K562 (cell line): ENCODE results near the gene RPP25. TPM values are rescaled to one million over a fixed set of nuclear protein-coding genes. Genes with fewer than 3 reads are reported as not detected.

Source experiments
- ATAC-seq: fragments of 200-7000 bp; cut with Tn5 transposase; 3 replicates; pipeline ENCODE4 v1.9.1; 2020; ENCODE audit warnings: moderate library complexity
- BruUV-seq: library from RNA; stranded (reverse); fragments of 400-500 nt; replicated peaks from 2 replicates; lab custom pipeline; 2021; lab: Mats Ljungman, UMichigan
- CTCF ChIA-PET: fragments of 300-600 bp; formaldehyde crosslinking; extraction: SDS; loops from one replicate; lab custom pipeline; 2021; ENCODE audit warnings: low intra/inter-chr PET ratio; lab: Yijun Ruan, JAX
- POLR2A ChIA-PET: fragments of 300-600, 350-650 bp; sonication (Branson Sonifier 250); formaldehyde crosslinking; extraction: SDS; loops from one replicate; lab custom pipeline; 2021; ENCODE audit warnings: antibody characterized with exemption, inconsistent platforms; lab: Yijun Ruan, JAX
- DNase-seq, 4 experiments: peaks; one replicate each; pipeline versions ENCODE4 v3.0.0 to v3.0.0-alpha.2; 2011 to 2018; ENCODE audit warnings: low spot score in 3 of 4, mixed read lengths in 3 of 4; ENCODE audit errors: extremely low read depth in 1 of 4
- FAIRE-seq: peaks from 2 replicates; lab custom pipeline; 2011; peaks lifted over from hg19 to GRCh38; lab: Jason Lieb, UNC
- H2AFZ ChIP-seq: 2 replicates; pipeline ENCODE4 v1.6.0; 2011; ENCODE audit warnings: low read depth, low read length, control low read depth, inconsistent platforms
- H3K27ac ChIP-seq: fragments of 200-600 bp; 3 replicates; pipeline ENCODE4 v1.8.0; 2011; ENCODE audit warnings: low read depth, mild to moderate bottlenecking, control low read depth, inconsistent platforms, low read length, moderate library complexity, mixed read lengths; ENCODE audit errors: extremely low read depth
- H3K27me3 ChIP-seq, 2 experiments: fragments of 300-600 bp in 1 of 2; 2 replicates in 1 of 2; 3 replicates in 1 of 2; pipeline versions ENCODE4 v1.6.0 to v1.8.0; 2011; ENCODE audit warnings: inconsistent platforms in 2 of 2, low read length in 2 of 2, mild to moderate bottlenecking in 1 of 2, mixed read lengths in 1 of 2, moderate library complexity in 1 of 2; ENCODE audit not compliant: control insufficient read depth in 2 of 2, insufficient read depth in 2 of 2
- H3K36me3 ChIP-seq: fragments of 300-600 bp; 3 replicates; pipeline ENCODE4 v1.8.0; 2011; ENCODE audit warnings: mild to moderate bottlenecking, low read length, inconsistent platforms; ENCODE audit not compliant: control insufficient read depth, insufficient read depth
- H3K4me1 ChIP-seq, 2 experiments: fragments of 200-600 bp in 1 of 2; replicated peaks in 1 of 2; 2 replicates in 1 of 2; 3 replicates in 1 of 2; pipeline versions ENCODE4 v1.5.1 to v1.8.0; 2011; ENCODE audit warnings: inconsistent platforms in 2 of 2, low read length in 2 of 2, mild to moderate bottlenecking in 1 of 2, mixed read lengths in 1 of 2, moderate library complexity in 1 of 2; ENCODE audit not compliant: control insufficient read depth in 2 of 2, insufficient read depth in 2 of 2
- H3K4me2 ChIP-seq: 2 replicates; pipeline ENCODE4 v1.6.1; 2011; ENCODE audit warnings: low read length, control low read depth, inconsistent platforms, mixed read lengths; ENCODE audit not compliant: insufficient read depth
- H3K4me3 ChIP-seq: fragments of 200-600 bp; sonication (generic), shearing (Covaris generic); 2 replicates; pipeline ENCODE4 v1.5.1; 2016; ENCODE audit warnings: control low read depth, inconsistent platforms
- H3K79me2 ChIP-seq: fragments of 200-600 bp; 3 replicates; pipeline ENCODE4 v1.8.0; 2011; ENCODE audit warnings: low read length, inconsistent platforms; ENCODE audit not compliant: control insufficient read depth, insufficient read depth
- H3K9ac ChIP-seq, 2 experiments: 2 replicates each; pipeline versions ENCODE4 v1.6.0 to v1.6.1; 2011; ENCODE audit warnings: low read depth in 2 of 2, low read length in 2 of 2, control low read depth in 1 of 2, inconsistent platforms in 1 of 2, mild to moderate bottlenecking in 1 of 2, mixed read lengths in 1 of 2; ENCODE audit not compliant: insufficient read depth in 1 of 2
- H3K9me1 ChIP-seq: one replicate; pipeline ENCODE4 v1.6.0; 2011; ENCODE audit warnings: inconsistent platforms, mild to moderate bottlenecking, low read length, moderate library complexity; ENCODE audit not compliant: control insufficient read depth, insufficient read depth
- H3K9me3 ChIP-seq: replicated peaks from 2 replicates; pipeline ENCODE4 v1.5.1; 2011; ENCODE audit warnings: low read depth, low read length, inconsistent platforms; ENCODE audit not compliant: control insufficient read depth, insufficient read depth
- H4K20me1 ChIP-seq: replicated peaks from 2 replicates; pipeline ENCODE4 v1.6.1; 2011; ENCODE audit warnings: low read length, inconsistent platforms, mixed read lengths; ENCODE audit not compliant: control insufficient read depth, insufficient read depth
- CBX1 ChIP-seq: sonication (generic); IDR thresholded peaks from 2 replicates; pipeline ENCODE4 v1.6.1; 2016; ENCODE audit warnings: antibody characterized with exemption, low read depth, mild to moderate bottlenecking
- CREBBP ChIP-seq: IDR thresholded peaks from one replicate; pipeline ENCODE4 v1.6.1; 2012; ENCODE audit warnings: low read depth, mild to moderate bottlenecking, control low read depth, inconsistent platforms, low read length
- EHMT2 ChIP-seq: fragments of 450-650 bp; IDR thresholded peaks from 2 replicates; pipeline ENCODE4 v1.6.1; 2018; ENCODE audit warnings: antibody characterized with exemption
- ESRRA ChIP-seq: fragments of 450-650 bp; IDR thresholded peaks from 2 replicates; pipeline ENCODE4 v1.6.1; 2014; ENCODE audit warnings: low read depth, mild to moderate bottlenecking, moderate library complexity, borderline replicate concordance
- GMEB1 ChIP-seq: fragments of 250-450 bp; sonication (Bioruptor Pico); IDR thresholded peaks from 2 replicates; pipeline ENCODE4 v1.4.0; 2020; ENCODE audit warnings: mild to moderate bottlenecking
- KDM2B ChIP-seq: fragments of 250-450 bp; sonication (Bioruptor Pico); IDR thresholded peaks from 2 replicates; pipeline ENCODE4 v1.8.0; 2021; ENCODE audit warnings: mild to moderate bottlenecking, moderate library complexity
- MTA1 ChIP-seq: fragments of 450-650 bp; IDR thresholded peaks from 2 replicates; pipeline ENCODE4 v1.6.1; 2017; ENCODE audit warnings: borderline replicate concordance
- MTF1 ChIP-seq: fragments of 250-450 bp; sonication (Bioruptor Pico); IDR thresholded peaks from 2 replicates; pipeline ENCODE4 v1.9.0; 2021; ENCODE audit warnings: moderate library complexity, mild to moderate bottlenecking, inconsistent platforms, borderline replicate concordance
- POLR2H ChIP-seq: IDR thresholded peaks from 2 replicates; pipeline ENCODE4 v1.6.1; 2016; ENCODE audit warnings: missing genetic modification characterization, low read depth, mild to moderate bottlenecking, control low read depth, missing compliant biosample characterization, moderate library complexity
- PURB ChIP-seq: sonication (generic); formaldehyde crosslinking; IDR thresholded peaks from 2 replicates; pipeline ENCODE4 v1.9.0; 2021; ENCODE audit warnings: low read depth, mild to moderate bottlenecking, missing genetic modification reagents
- RFX1 ChIP-seq: fragments of 450-650 bp; IDR thresholded peaks from 2 replicates; pipeline ENCODE4 v1.6.1; 2016; ENCODE audit warnings: mild to moderate bottlenecking, moderate library complexity
- SMARCA5 ChIP-seq: fragments of 450-650 bp; IDR thresholded peaks from 2 replicates; pipeline ENCODE4 v1.6.1; 2016
- ZEB2 ChIP-seq: fragments of 450-650 bp; IDR thresholded peaks from 2 replicates; pipeline ENCODE4 v1.6.1; 2016
- ZNF232 ChIP-seq: sonication (generic); formaldehyde crosslinking; IDR thresholded peaks from 2 replicates; pipeline ENCODE4 v1.8.0; 2022; ENCODE audit warnings: mild to moderate bottlenecking, missing genetic modification reagents
- WGBS: fragments of 100-300 bp; shearing (Covaris generic); methylation state at CpG from one replicate; pipeline ENCODE4 v1.1.6; 2016; ENCODE audit warnings: low coverage, mixed read lengths; ENCODE audit not compliant: insufficient coverage; ENCODE audit errors: missing lambda C conversion rate; 5-methylcytosine and 5-hydroxymethylcytosine counted together
- in situ Hi-C: fragments of 300-500 bp; cut with MboI; formaldehyde crosslinking; loops from 4 replicates; pipeline ENCODE4 v1.15.0; 2018; ENCODE audit warnings: inconsistent platforms, mixed read lengths
- intact Hi-C: fragments of 100-400 bp; cut with micrococcal nuclease; formaldehyde crosslinking; loops from 2 replicates; pipeline ENCODE4 v1.14.2; 2022
- polyA plus RNA-seq, 8 experiments: library from polyadenylated mRNA; depleted of rRNA in 4 of 8; stranded (reverse) in 5 of 8; unstranded in 3 of 8; fragments of >200 nt; fragmentation: Nextera tagmentation in 2 of 8; fragmentation: Illumina TruSeq in 1 of 8; extraction: Ambion mirVana in 2 of 8; extraction: Trizol in 1 of 8; gene quantifications; 2 replicates each; pipeline versions ENCODE4 v1.2.1 to v1.2.3, GENCODE V29; 2011 to 2014; ENCODE audit warnings: inconsistent platforms in 1 of 8, missing spikeins in 1 of 8
- total RNA-seq, 7 experiments: library from RNA; depleted of rRNA in 6 of 7; stranded (reverse); fragments of >200 nt in 6 of 7; fragmentation: Illumina TruSeq in 2 of 7; extraction: Trizol in 2 of 7; gene quantifications; 2 replicates each; pipeline versions ENCODE4 v1.2.1 to v1.2.3, GENCODE V29; 2011 to 2021; ENCODE audit warnings: low replicate concordance in 1 of 7
- TF ChIP-seq, protein P1 (sequence below): fragments of 250-450 bp; sonication (Bioruptor Pico); IDR thresholded peaks from 2 replicates; pipeline ENCODE4 v1.5.0; 2021; ENCODE audit warnings: mild to moderate bottlenecking, borderline replicate concordance
- TF ChIP-seq, protein P2 (sequence below): fragments of 250-450 bp; sonication (Bioruptor Pico); IDR thresholded peaks from 2 replicates; pipeline ENCODE4 v1.8.0; 2021; ENCODE audit warnings: mild to moderate bottlenecking, moderate library complexity

RPP25 gene
- total and polyA plus RNA-seq, 9 of the 15 experiments (the other 6 are each of a cell fraction or from before 2014, with no cell fraction given), result 1.1 to 12.3 (median 5.6) TPM

DNA sequence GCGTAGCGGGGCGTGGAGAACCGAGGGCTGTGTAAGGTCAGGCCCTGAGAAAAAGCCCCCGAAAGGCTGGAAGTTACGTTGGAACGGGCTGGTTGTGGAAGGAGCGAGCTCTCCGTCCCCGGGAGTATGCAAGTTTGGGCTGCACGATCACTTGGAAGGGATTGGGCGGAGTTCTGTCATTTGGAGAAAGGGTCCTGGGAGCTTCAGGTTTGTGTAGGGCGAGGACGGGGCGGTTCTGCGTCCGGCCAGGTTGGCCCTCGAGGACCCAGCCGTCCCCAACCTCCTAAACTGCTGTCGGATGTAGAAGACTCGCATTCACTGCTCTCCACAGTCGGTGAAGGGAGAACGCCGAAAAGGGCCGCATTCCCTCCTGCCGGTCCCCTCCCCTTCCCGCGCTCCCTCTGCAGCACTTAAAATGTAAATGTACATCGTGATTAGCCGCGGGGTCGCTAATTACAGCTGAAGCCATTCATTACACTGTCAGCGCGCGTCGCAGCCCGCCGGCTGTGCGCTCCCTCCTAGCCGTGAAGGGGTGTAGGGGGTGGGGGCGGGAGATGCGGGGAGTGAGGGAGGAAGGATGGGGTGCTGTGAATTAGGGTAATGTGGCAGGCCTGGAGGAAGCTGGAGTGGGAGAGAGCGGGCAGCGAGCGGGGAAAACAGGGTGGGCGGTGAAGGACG is 2.5 kb upstream of the RPP25 start:
- Histone ChIP-seq H3K79me2 (peaks cover 7% of the 10 kb centered on the region; the same call in 1 of the 3 replicates), H3K27ac (no peak overlapping the region), H3K4me2 (no peak overlapping the region), H3K36me3 (no peaks in the 10 kb centered on the region), H3K4me1 (peaks cover 30 to 50% of the 10 kb centered on the region in 2 experiments), H3K4me3 (no peak overlapping the region), H3K9ac (no peak overlapping the region), H4K20me1 (peaks cover 24% of the 10 kb centered on the region), H3K9me3 (no peaks in the 10 kb centered on the region), H3K27me3 (peaks cover 33 to 53% of the 10 kb centered on the region in 2 experiments), H2AFZ (no peak overlapping the region)
- in situ Hi-C loops, result no loop called here
- 33% methylated on average over 35 of the region's 47 CpGs for WGBS
- no TSS peak for BruUV-seq
- ChIA-PET POLR2A (interaction anchor here (0.6 to 1.4 kb wide), 4 partner anchors 16 to 357 kb away, joined by 3 to 5 read pairs (median 4); no protein-coding TSS in a partner anchor), CTCF (interaction anchor here (0.6 kb wide), 2 partner anchors 231 to 287 kb away, joined by 3 read pairs; no protein-coding TSS in a partner anchor)
- intact Hi-C loops, result loop anchor here (10.0 kb wide), 2 partner anchors 246 to 584 kb away; partner anchors contain the start of gene C15orf39
- no peak for FAIRE-seq
- peak in 1 of 4 experiments; percentile 7 for DNase-seq
- ATAC-seq, result no peak
- TF ChIP-seq ZEB2 (no peak), MTA1 (no peak), SMARCA5 (no peak), PURB (CRISPR knock-in tag) (no peak), MTF1 (CRISPR knock-in tag) (no peak), KDM2B (CRISPR knock-in tag) (no peak), GMEB1 (CRISPR knock-in tag) (no peak), CBX1 (no peak), EHMT2 (no peak), CREBBP (no peak), POLR2H (tag) (no peak), RFX1 (no peak), ZNF232 (CRISPR knock-in tag) (no peak), ESRRA (no peak)
- TF ChIP-seq, protein P1, sequence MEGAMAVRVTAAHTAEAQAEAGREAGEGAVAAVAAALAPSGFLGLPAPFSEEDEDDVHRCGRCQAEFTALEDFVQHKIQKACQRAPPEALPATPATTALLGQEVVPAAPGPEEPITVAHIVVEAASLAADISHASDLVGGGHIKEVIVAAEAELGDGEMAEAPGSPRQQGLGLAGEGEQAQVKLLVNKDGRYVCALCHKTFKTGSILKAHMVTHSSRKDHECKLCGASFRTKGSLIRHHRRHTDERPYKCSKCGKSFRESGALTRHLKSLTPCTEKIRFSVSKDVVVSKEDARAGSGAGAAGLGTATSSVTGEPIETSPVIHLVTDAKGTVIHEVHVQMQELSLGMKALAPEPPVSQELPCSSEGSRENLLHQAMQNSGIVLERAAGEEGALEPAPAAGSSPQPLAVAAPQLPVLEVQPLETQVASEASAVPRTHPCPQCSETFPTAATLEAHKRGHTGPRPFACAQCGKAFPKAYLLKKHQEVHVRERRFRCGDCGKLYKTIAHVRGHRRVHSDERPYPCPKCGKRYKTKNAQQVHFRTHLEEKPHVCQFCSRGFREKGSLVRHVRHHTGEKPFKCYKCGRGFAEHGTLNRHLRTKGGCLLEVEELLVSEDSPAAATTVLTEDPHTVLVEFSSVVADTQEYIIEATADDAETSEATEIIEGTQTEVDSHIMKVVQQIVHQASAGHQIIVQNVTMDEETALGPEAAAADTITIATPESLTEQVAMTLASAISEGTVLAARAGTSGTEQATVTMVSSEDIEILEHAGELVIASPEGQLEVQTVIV (CRISPR knock-in tag), result no peak
- TF ChIP-seq, protein P2, sequence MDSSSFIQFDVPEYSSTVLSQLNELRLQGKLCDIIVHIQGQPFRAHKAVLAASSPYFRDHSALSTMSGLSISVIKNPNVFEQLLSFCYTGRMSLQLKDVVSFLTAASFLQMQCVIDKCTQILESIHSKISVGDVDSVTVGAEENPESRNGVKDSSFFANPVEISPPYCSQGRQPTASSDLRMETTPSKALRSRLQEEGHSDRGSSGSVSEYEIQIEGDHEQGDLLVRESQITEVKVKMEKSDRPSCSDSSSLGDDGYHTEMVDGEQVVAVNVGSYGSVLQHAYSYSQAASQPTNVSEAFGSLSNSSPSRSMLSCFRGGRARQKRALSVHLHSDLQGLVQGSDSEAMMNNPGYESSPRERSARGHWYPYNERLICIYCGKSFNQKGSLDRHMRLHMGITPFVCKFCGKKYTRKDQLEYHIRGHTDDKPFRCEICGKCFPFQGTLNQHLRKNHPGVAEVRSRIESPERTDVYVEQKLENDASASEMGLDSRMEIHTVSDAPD (CRISPR knock-in tag), result no peak
- TF ChIP-seq, all 486 proteins: peak for 0
- peaks cover under 1% of the 10 kb centered on the region for H3K9me1 ChIP-seq
